ENCODE measurements around the gene TSPYL4. TPM values are rescaled to one million over a fixed set of nuclear protein-coding genes. Genes with fewer than 3 reads are reported as not detected.

TSPYL4 gene
- total RNA-seq, 4 donors from 2014 or later = 9.7 to 34.9 (median 25.3) TPM

DNA sequence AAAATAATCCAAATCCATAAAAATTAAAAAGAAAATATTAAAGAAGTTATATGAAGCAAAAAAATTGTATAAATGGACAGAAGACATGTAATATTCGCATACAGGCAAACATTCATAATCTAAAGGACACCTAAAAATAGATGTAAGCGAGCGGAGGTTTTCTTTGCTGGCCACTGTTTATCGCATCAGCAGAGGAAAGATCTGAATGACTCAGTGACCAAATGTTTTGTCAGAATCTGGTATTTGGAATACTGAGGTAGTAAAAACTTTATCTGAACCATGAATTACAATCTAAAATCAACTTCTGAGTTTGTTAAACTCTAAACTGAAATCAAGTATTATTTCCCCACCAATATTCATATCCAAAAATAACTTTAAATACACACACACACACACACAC is 7.8 kb downstream of the TSPYL4 start:
- no peaks in the 10 kb centered on the region for H3K9me3 ChIP-seq
- no peak overlapping the region for H3K27ac ChIP-seq
- TF ChIP-seq, protein P1, sequence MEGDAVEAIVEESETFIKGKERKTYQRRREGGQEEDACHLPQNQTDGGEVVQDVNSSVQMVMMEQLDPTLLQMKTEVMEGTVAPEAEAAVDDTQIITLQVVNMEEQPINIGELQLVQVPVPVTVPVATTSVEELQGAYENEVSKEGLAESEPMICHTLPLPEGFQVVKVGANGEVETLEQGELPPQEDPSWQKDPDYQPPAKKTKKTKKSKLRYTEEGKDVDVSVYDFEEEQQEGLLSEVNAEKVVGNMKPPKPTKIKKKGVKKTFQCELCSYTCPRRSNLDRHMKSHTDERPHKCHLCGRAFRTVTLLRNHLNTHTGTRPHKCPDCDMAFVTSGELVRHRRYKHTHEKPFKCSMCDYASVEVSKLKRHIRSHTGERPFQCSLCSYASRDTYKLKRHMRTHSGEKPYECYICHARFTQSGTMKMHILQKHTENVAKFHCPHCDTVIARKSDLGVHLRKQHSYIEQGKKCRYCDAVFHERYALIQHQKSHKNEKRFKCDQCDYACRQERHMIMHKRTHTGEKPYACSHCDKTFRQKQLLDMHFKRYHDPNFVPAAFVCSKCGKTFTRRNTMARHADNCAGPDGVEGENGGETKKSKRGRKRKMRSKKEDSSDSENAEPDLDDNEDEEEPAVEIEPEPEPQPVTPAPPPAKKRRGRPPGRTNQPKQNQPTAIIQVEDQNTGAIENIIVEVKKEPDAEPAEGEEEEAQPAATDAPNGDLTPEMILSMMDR (IDR thresholded peaks at IDR 0.05) = no peak
- TF ChIP-seq POLR2A (IDR thresholded peaks at IDR 0.05) = no peak
- DNase-seq = no peak
- no peaks in the 10 kb centered on the region for H3K36me3 ChIP-seq
- intact Hi-C loops (cut with DNase I; ENCODE audit: low total_unique reads) = no loop called here
- no peaks in the 10 kb centered on the region for H3K27me3 ChIP-seq
- no peak overlapping the region for H3K4me3 ChIP-seq
- peaks cover 0 to 11% of the 10 kb centered on the region in 2 donors for H3K4me1 ChIP-seq

DNA sequence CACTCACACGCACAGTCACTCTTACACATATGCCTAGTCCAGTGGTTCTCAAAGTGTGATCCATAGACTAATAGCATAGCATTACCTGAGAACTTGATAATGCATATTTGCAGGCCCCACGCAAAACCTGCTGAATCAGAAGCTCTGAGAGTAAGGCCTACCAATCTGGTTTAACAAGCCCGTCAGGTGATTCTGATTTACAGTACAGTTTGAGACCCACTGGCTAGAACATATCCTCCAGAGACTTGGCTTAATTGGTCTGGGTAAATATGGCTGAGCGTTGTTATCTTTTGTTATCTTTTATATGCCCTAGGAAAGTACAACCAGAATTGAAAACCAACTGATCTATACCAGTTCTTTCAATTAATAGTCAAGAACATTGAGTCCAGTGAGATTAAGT is 9.6 kb downstream of the TSPYL4 start:
- H3K9me3 ChIP-seq = no peaks in the 10 kb centered on the region
- no peaks in the 10 kb centered on the region for H3K36me3 ChIP-seq
- no peak for DNase-seq
- H3K27me3 ChIP-seq = no peaks in the 10 kb centered on the region
- H3K27ac ChIP-seq = no peak overlapping the region
- no peaks in the 10 kb centered on the region for H3K4me1 ChIP-seq
- no peak overlapping the region for H3K4me3 ChIP-seq
- TF ChIP-seq, protein P1 (IDR thresholded peaks at IDR 0.05) = no peak
- TF ChIP-seq POLR2A (IDR thresholded peaks at IDR 0.05) = no peak
- intact Hi-C loops (cut with DNase I; ENCODE audit: low total_unique reads) = no loop called here

DNA sequence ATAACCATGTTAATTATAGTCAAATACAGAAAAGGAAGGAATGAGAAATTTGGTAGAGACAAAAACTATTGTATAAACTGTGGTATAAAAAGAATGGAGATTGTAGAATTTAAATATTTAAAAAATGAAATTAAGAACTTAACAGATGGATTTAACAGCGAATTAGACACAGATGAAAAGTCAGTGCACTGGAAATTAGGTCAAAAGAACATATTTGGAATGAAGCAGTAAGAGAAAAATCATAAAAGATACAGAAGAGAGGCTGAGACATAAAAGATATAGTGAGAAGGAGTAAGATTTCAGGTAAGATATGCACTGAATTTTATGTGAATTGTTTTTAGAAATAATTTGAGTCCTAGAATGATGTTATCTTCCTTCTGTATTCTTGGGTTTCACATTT is 14.0 kb downstream of the TSPYL4 start:
- intact Hi-C loops (cut with DNase I; ENCODE audit: low total_unique reads) = no loop called here
- Histone ChIP-seq H3K9me3 (no peaks in the 10 kb centered on the region), H3K36me3 (no peaks in the 10 kb centered on the region), H3K27me3 (no peaks in the 10 kb centered on the region), H3K27ac (no peak overlapping the region), H3K4me1 (no peaks in the 10 kb centered on the region), H3K4me3 (no peak overlapping the region)
- no peak for DNase-seq
- no peak for TF ChIP-seq POLR2A (IDR thresholded peaks at IDR 0.05)
- TF ChIP-seq, protein P1 (IDR thresholded peaks at IDR 0.05) = no peak

DNA sequence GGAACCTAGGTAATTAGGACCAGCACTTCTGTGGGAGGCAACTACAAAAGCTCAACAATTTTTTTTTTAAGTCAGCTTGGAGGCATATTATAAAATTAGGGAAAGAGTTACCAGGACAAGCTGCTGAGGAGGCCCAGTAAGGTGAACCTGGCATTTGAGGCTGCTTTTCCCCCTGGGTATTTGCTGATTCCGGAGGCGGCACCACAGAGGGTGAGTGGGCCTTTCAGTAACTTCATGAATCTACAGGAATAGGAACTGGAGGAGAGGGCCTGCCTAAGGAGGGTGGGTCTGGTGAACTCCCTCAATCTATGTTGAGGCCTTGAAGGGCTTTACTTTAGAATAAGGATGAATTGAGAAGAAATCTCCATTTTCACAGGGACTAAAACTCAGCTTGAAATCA is 14.6 kb downstream of the TSPYL4 start:
- Histone ChIP-seq H3K4me1 (no peaks in the 10 kb centered on the region), H3K27ac (no peak overlapping the region), H3K4me3 (no peak overlapping the region), H3K9me3 (no peaks in the 10 kb centered on the region), H3K36me3 (no peaks in the 10 kb centered on the region), H3K27me3 (no peaks in the 10 kb centered on the region)
- TF ChIP-seq, protein P1 (IDR thresholded peaks at IDR 0.05) = no peak
- TF ChIP-seq POLR2A (IDR thresholded peaks at IDR 0.05) = no peak
- intact Hi-C loops (cut with DNase I; ENCODE audit: low total_unique reads) = no loop called here
- no peak for DNase-seq

DNA sequence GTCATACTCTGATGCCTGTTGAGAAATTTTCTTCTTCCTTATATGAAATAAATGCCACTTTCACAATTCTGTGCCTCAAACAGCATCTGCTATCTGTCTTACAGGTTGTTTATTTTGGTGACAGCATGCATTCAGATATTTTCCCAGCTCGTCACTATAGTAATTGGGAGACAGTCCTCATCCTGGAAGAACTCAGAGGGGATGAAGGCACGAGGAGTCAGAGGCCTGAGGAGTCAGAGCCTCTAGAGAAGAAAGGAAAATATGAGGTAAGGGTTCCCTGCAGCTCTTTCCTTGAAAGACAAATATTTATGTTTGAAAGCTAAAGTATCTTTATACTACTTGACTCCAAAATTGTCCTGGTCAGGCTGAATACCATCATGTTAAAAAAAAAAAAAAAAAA is 15.8 kb downstream of the TSPYL4 start:
- no peak for TF ChIP-seq POLR2A (IDR thresholded peaks at IDR 0.05)
- TF ChIP-seq, protein P1 (IDR thresholded peaks at IDR 0.05) = no peak
- H3K27ac ChIP-seq = no peak overlapping the region
- no peaks in the 10 kb centered on the region for H3K4me1 ChIP-seq
- H3K9me3 ChIP-seq = no peaks in the 10 kb centered on the region
- no peaks in the 10 kb centered on the region for H3K36me3 ChIP-seq
- H3K27me3 ChIP-seq = no peaks in the 10 kb centered on the region
- intact Hi-C loops (cut with DNase I; ENCODE audit: low total_unique reads) = no loop called here
- DNase-seq = no peak
- H3K4me3 ChIP-seq = no peak overlapping the region
